Activated CD4-positive, alpha-beta T cell treated with anti-CD3 and anti-CD28 coated beads, Interleukin-2, amount 10 ng/mL, durations not matched to agents 24 days and 14 days (primary cell): Measurements from ENCODE around the gene CREB3. TPM values are rescaled to one million over a fixed set of nuclear protein-coding genes. Genes with fewer than 3 reads are reported as not detected.

Experiments used
- DNase-seq: peaks from one replicate; pipeline ENCODE4 v3.0.0; 2022
- H3K27ac Mint-ChIP-seq: one replicate; pipeline ENCODE4 v1.8.0; 2022; ENCODE audit warnings: mild to moderate bottlenecking, mixed read lengths
- H3K27me3 Mint-ChIP-seq: one replicate; pipeline ENCODE4 v1.8.0; 2022; ENCODE audit warnings: mixed read lengths
- H3K36me3 Mint-ChIP-seq: one replicate; pipeline ENCODE4 v1.8.0; 2022; ENCODE audit warnings: low read depth, mild to moderate bottlenecking, mixed read lengths
- H3K4me1 Mint-ChIP-seq: one replicate; pipeline ENCODE4 v1.8.0; 2021; ENCODE audit warnings: mixed read lengths
- H3K4me3 Mint-ChIP-seq: one replicate; pipeline ENCODE4 v1.8.0; 2022; ENCODE audit warnings: mild to moderate bottlenecking, moderate library complexity, mixed read lengths
- H3K9me3 Mint-ChIP-seq: one replicate; pipeline ENCODE4 v1.8.0; 2021; ENCODE audit warnings: mixed read lengths
- intact Hi-C: fragments of 100-400 bp; cut with micrococcal nuclease; formaldehyde crosslinking; loops from one replicate; pipeline ENCODE4 v1.15.1; 2023
- total RNA-seq: library from RNA; stranded (reverse); gene quantifications from 2 replicates; pipeline ENCODE4 v1.2.3, GENCODE V29; 2022

The CREB3 gene
- total RNA-seq, 1 donor from 2014 or later: 27.0 TPM

- H3K9me3 Mint-ChIP-seq: no peaks in the 10 kb centered on the region
- DNase-seq: peak; percentile 94
- H3K27me3 Mint-ChIP-seq: no peaks in the 10 kb centered on the region
- peaks cover 40% of the 10 kb centered on the region for H3K36me3 Mint-ChIP-seq
- H3K27ac Mint-ChIP-seq: peak overlapping the region; percentile 98
- peaks cover 39% of the 10 kb centered on the region for H3K4me1 Mint-ChIP-seq
- intact Hi-C loops: loop anchor here (1.0 to 5.0 kb wide), 3 partner anchors 20 to 58 kb away; partner anchors contain the start of gene HINT2
- peak overlapping the region; percentile 99 for H3K4me3 Mint-ChIP-seq
These were observed 24.1 kb downstream of the CREB3 start for GRCh38 chr9:35756275-35757225.

GRCh38 chr9:35757226-35757891 is 24.9 kb downstream of the CREB3 start:
- H3K27ac Mint-ChIP-seq: peak overlapping the region; percentile 94
- H3K4me3 Mint-ChIP-seq: peak overlapping the region; percentile 99
- peaks cover 36% of the 10 kb centered on the region for H3K36me3 Mint-ChIP-seq
- H3K4me1 Mint-ChIP-seq: peaks cover 39% of the 10 kb centered on the region
- intact Hi-C loops: loop anchor here (2.0 to 5.0 kb wide), 2 partner anchors 40 to 57 kb away; partner anchors contain the start of gene HINT2
- DNase-seq: peak; percentile 75
- H3K9me3 Mint-ChIP-seq: no peaks in the 10 kb centered on the region
- no peaks in the 10 kb centered on the region for H3K27me3 Mint-ChIP-seq

- H3K4me3 Mint-ChIP-seq: peak overlapping the region; percentile 99
- H3K27ac Mint-ChIP-seq: no peak overlapping the region
- H3K36me3 Mint-ChIP-seq: peaks cover 31% of the 10 kb centered on the region
- no peaks in the 10 kb centered on the region for H3K9me3 Mint-ChIP-seq
- no peak for DNase-seq
- no peaks in the 10 kb centered on the region for H3K27me3 Mint-ChIP-seq
- peaks cover 37% of the 10 kb centered on the region for H3K4me1 Mint-ChIP-seq
- intact Hi-C loops: loop anchor here (2.0 to 5.0 kb wide), 2 partner anchors 39 to 57 kb away; partner anchors contain the start of gene HINT2
These were observed 25.4 kb downstream of the CREB3 start for GRCh38 chr9:35757892-35758275.

- no peaks in the 10 kb centered on the region for H3K27me3 Mint-ChIP-seq
- H3K4me1 Mint-ChIP-seq: peaks cover 37% of the 10 kb centered on the region
- peak overlapping the region; percentile 81 for H3K4me3 Mint-ChIP-seq
- peak overlapping the region; percentile 10 for H3K27ac Mint-ChIP-seq
- no peaks in the 10 kb centered on the region for H3K9me3 Mint-ChIP-seq
- DNase-seq: no peak
- H3K36me3 Mint-ChIP-seq: peaks cover 28% of the 10 kb centered on the region
- intact Hi-C loops: loop anchor here (5.0 kb wide), 1 partner anchor 39 kb away; no protein-coding TSS in a partner anchor
These were observed 26.1 kb downstream of the CREB3 start for GRCh38 chr9:35758475-35759050.

GRCh38 chr9:35759795-35760194 is 27.3 kb downstream of the CREB3 start:
- no peak for DNase-seq
- Mint-ChIP-seq H3K4me1 (peaks cover 37% of the 10 kb centered on the region), H3K27me3 (no peaks in the 10 kb centered on the region), H3K4me3 (no peak overlapping the region), H3K9me3 (no peaks in the 10 kb centered on the region), H3K36me3 (peaks cover 26% of the 10 kb centered on the region), H3K27ac (no peak overlapping the region)
- intact Hi-C loops: loop anchor here (5.0 kb wide), 1 partner anchor 38 kb away; no protein-coding TSS in a partner anchor

- H3K4me1 Mint-ChIP-seq: peaks cover 37% of the 10 kb centered on the region
- no peaks in the 10 kb centered on the region for H3K9me3 Mint-ChIP-seq
- H3K4me3 Mint-ChIP-seq: no peak overlapping the region
- no peak overlapping the region for H3K27ac Mint-ChIP-seq
- H3K36me3 Mint-ChIP-seq: peaks cover 26% of the 10 kb centered on the region
- no peak for DNase-seq
- H3K27me3 Mint-ChIP-seq: no peaks in the 10 kb centered on the region
- intact Hi-C loops: no loop called here
These were observed 28.2 kb downstream of the CREB3 start for GRCh38 chr9:35760651-35761050.

- peaks cover 22% of the 10 kb centered on the region for H3K4me1 Mint-ChIP-seq
- H3K27me3 Mint-ChIP-seq: no peaks in the 10 kb centered on the region
- no peak overlapping the region for H3K4me3 Mint-ChIP-seq
- peaks cover 21% of the 10 kb centered on the region for H3K36me3 Mint-ChIP-seq
- intact Hi-C loops: no loop called here
- H3K9me3 Mint-ChIP-seq: no peaks in the 10 kb centered on the region
- DNase-seq: no peak
- no peak overlapping the region for H3K27ac Mint-ChIP-seq
These were observed 30.7 kb downstream of the CREB3 start for GRCh38 chr9:35763181-35763580.

- intact Hi-C loops: no loop called here
- Mint-ChIP-seq H3K4me1 (peaks cover 18% of the 10 kb centered on the region), H3K4me3 (no peak overlapping the region), H3K27me3 (no peaks in the 10 kb centered on the region), H3K27ac (no peak overlapping the region), H3K9me3 (no peaks in the 10 kb centered on the region), H3K36me3 (peaks cover 21% of the 10 kb centered on the region)
- DNase-seq: no peak
These were observed 31.3 kb downstream of the CREB3 start for GRCh38 chr9:35763803-35764202.

- intact Hi-C loops: no loop called here
- no peak overlapping the region for H3K27ac Mint-ChIP-seq
- H3K4me1 Mint-ChIP-seq: no peaks in the 10 kb centered on the region
- no peaks in the 10 kb centered on the region for H3K27me3 Mint-ChIP-seq
- H3K9me3 Mint-ChIP-seq: no peaks in the 10 kb centered on the region
- DNase-seq: no peak
- H3K36me3 Mint-ChIP-seq: peaks cover 8% of the 10 kb centered on the region
- no peak overlapping the region for H3K4me3 Mint-ChIP-seq
These were observed 34.5 kb downstream of the CREB3 start for GRCh38 chr9:35766997-35767396.

- no peak for DNase-seq
- no peaks in the 10 kb centered on the region for H3K27me3 Mint-ChIP-seq
- no peak overlapping the region for H3K4me3 Mint-ChIP-seq
- H3K4me1 Mint-ChIP-seq: no peaks in the 10 kb centered on the region
- peaks cover 5% of the 10 kb centered on the region for H3K36me3 Mint-ChIP-seq
- H3K9me3 Mint-ChIP-seq: no peaks in the 10 kb centered on the region
- H3K27ac Mint-ChIP-seq: no peak overlapping the region
- intact Hi-C loops: no loop called here
These were observed 35.0 kb downstream of the CREB3 start for GRCh38 chr9:35767458-35767857.

- no peaks in the 10 kb centered on the region for H3K27me3 Mint-ChIP-seq
- DNase-seq: no peak
- no peaks in the 10 kb centered on the region for H3K9me3 Mint-ChIP-seq
- intact Hi-C loops: no loop called here
- H3K36me3 Mint-ChIP-seq: no peaks in the 10 kb centered on the region
- no peak overlapping the region for H3K27ac Mint-ChIP-seq
- no peaks in the 10 kb centered on the region for H3K4me1 Mint-ChIP-seq
- H3K4me3 Mint-ChIP-seq: no peak overlapping the region
These were observed 37.3 kb downstream of the CREB3 start for GRCh38 chr9:35769763-35770162.

GRCh38 chr9:35771075-35771433 is 38.6 kb downstream of the CREB3 start:
- intact Hi-C loops: no loop called here
- Mint-ChIP-seq H3K4me3 (no peak overlapping the region), H3K27me3 (no peaks in the 10 kb centered on the region), H3K27ac (no peak overlapping the region), H3K36me3 (no peaks in the 10 kb centered on the region), H3K9me3 (no peaks in the 10 kb centered on the region), H3K4me1 (peaks cover 6% of the 10 kb centered on the region)
- DNase-seq: no peak

- Mint-ChIP-seq H3K9me3 (no peaks in the 10 kb centered on the region), H3K4me1 (peaks cover 8% of the 10 kb centered on the region), H3K27me3 (no peaks in the 10 kb centered on the region), H3K36me3 (no peaks in the 10 kb centered on the region), H3K4me3 (no peak overlapping the region), H3K27ac (no peak overlapping the region)
- no peak for DNase-seq
- intact Hi-C loops: no loop called here
These were observed 39.1 kb downstream of the CREB3 start for GRCh38 chr9:35771534-35771933.

GRCh38 chr9:35771943-35772342 is 39.5 kb downstream of the CREB3 start:
- DNase-seq: no peak
- Mint-ChIP-seq H3K9me3 (no peaks in the 10 kb centered on the region), H3K4me3 (no peak overlapping the region), H3K4me1 (peaks cover 8% of the 10 kb centered on the region), H3K27me3 (no peaks in the 10 kb centered on the region), H3K36me3 (no peaks in the 10 kb centered on the region), H3K27ac (no peak overlapping the region)
- intact Hi-C loops: no loop called here
